SU-DHL-6 (cell line): Measurements from ENCODE around the gene CLSTN2.

ENCODE experiments used
- EZH2phosphoT487 ChIP-seq: fragments of 200-600 bp; sonication (generic), shearing (Covaris generic); conservative IDR thresholded peaks from 2 replicates; pipeline ENCODE4 v1.6.1; 2018; ENCODE audit warnings: mild to moderate bottlenecking, antibody characterized with exemption, low read length, moderate library complexity, mixed read lengths
- TF ChIP-seq, protein P1 (sequence below): fragments of 200-600 bp; sonication (generic); IDR thresholded peaks from one replicate; pipeline ENCODE4 v1.5.1; 2017; ENCODE audit warnings: antibody characterized with exemption, mild to moderate bottlenecking, low read length, moderate library complexity; ENCODE audit not compliant: insufficient read depth, poor library complexity, severe bottlenecking

- TF ChIP-seq, protein P1, sequence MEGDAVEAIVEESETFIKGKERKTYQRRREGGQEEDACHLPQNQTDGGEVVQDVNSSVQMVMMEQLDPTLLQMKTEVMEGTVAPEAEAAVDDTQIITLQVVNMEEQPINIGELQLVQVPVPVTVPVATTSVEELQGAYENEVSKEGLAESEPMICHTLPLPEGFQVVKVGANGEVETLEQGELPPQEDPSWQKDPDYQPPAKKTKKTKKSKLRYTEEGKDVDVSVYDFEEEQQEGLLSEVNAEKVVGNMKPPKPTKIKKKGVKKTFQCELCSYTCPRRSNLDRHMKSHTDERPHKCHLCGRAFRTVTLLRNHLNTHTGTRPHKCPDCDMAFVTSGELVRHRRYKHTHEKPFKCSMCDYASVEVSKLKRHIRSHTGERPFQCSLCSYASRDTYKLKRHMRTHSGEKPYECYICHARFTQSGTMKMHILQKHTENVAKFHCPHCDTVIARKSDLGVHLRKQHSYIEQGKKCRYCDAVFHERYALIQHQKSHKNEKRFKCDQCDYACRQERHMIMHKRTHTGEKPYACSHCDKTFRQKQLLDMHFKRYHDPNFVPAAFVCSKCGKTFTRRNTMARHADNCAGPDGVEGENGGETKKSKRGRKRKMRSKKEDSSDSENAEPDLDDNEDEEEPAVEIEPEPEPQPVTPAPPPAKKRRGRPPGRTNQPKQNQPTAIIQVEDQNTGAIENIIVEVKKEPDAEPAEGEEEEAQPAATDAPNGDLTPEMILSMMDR, result no peak
- TF ChIP-seq EZH2phosphoT487, result no peak
Measured at GRCh38 chr3:140599009-140599408, 664.0 kb downstream of the CLSTN2 start.
